Peyer's patch (tissue), 4 donors: Measurements from ENCODE around the gene ZC3HAV1.

Experiments
- CTCF ChIP-seq, 6 experiments: fragments of 450-650 bp in 4 of 6; fragments of 200-600 bp in 2 of 6; sonication (generic) in 1 of 6; IDR thresholded peaks; one replicate each; pipeline ENCODE4 v1.5.1; 2017 to 2019; ENCODE audit warnings: antibody characterized with exemption in 6 of 6, mild to moderate bottlenecking in 3 of 6, moderate library complexity in 1 of 6
- POLR2A ChIP-seq, 2 donors: fragments of 450-650 bp; IDR thresholded peaks; one replicate each; pipeline ENCODE4 v1.5.1; 2017; ENCODE audit warnings: antibody characterized with exemption in 2 of 2, mild to moderate bottlenecking in 2 of 2, moderate library complexity in 2 of 2

GRCh38 chr7:139091677-139091996 lies 17.9 kb downstream of the ZC3HAV1 start:
- TF ChIP-seq POLR2A (IDR thresholded peaks at IDR 0.05), result no peak
- TF ChIP-seq CTCF (IDR thresholded peaks at IDR 0.05), result no peak
